SK-N-SH treated with all-trans-retinoic acid at 6 μM for 48 hours (cell line): ENCODE results near the gene PLCL2.

Source experiments
- ATAC-seq: fragments of 200-7000 bp; cut with Tn5 transposase; 3 replicates; pipeline ENCODE4 v1.9.1; 2020; ENCODE audit warnings: mild to moderate bottlenecking, moderate library complexity
- ARNTL ChIP-seq: fragments of 450-650 bp; formaldehyde crosslinking; IDR thresholded peaks from 2 replicates; pipeline ENCODE4 v1.5.0; 2020; ENCODE audit warnings: low read depth, mild to moderate bottlenecking, moderate library complexity, borderline replicate concordance
- BACH2 ChIP-seq: fragments of 250-450 bp; sonication (Bioruptor Pico); IDR thresholded peaks from 2 replicates; pipeline ENCODE4 v1.9.0; 2021; ENCODE audit warnings: mild to moderate bottlenecking, borderline replicate concordance
- CSDC2 ChIP-seq: fragments of 250-450 bp; sonication (Bioruptor Pico); IDR thresholded peaks from 2 replicates; pipeline ENCODE4 v1.5.0; 2020; ENCODE audit warnings: mild to moderate bottlenecking, moderate library complexity
- ESRRG ChIP-seq: fragments of 250-450 bp; sonication (Bioruptor Pico); IDR thresholded peaks from 2 replicates; pipeline ENCODE4 v1.6.1; 2021; ENCODE audit warnings: mild to moderate bottlenecking
- GLIS3 ChIP-seq: fragments of 250-450 bp; sonication (Bioruptor Pico); IDR thresholded peaks from 2 replicates; pipeline ENCODE4 v1.5.0; 2020; ENCODE audit warnings: mild to moderate bottlenecking, moderate library complexity
- ISL1 ChIP-seq: fragments of 250-450 bp; sonication (Bioruptor Pico); IDR thresholded peaks from 2 replicates; pipeline ENCODE4 v2.1.2; 2022; ENCODE audit warnings: mild to moderate bottlenecking, moderate library complexity
- OSR1 ChIP-seq: fragments of 250-450 bp; sonication (Bioruptor Pico); IDR thresholded peaks from 2 replicates; pipeline ENCODE4 v1.8.0; 2022; ENCODE audit warnings: moderate library complexity, mild to moderate bottlenecking, inconsistent platforms
- PPARA ChIP-seq: fragments of 250-450 bp; sonication (Bioruptor Pico); IDR thresholded peaks from 2 replicates; pipeline ENCODE4 v1.5.0; 2020; ENCODE audit warnings: mild to moderate bottlenecking, borderline replicate concordance
- RARB ChIP-seq: fragments of 250-450 bp; sonication (Bioruptor Pico); IDR thresholded peaks from 2 replicates; pipeline ENCODE4 v1.8.0; 2021; ENCODE audit warnings: mild to moderate bottlenecking, moderate library complexity
- SNAI2 ChIP-seq: fragments of 250-450 bp; sonication (Bioruptor Pico); IDR thresholded peaks from 2 replicates; pipeline ENCODE4 v1.5.0; 2020; ENCODE audit warnings: mild to moderate bottlenecking, moderate library complexity
- TCF4 ChIP-seq: fragments of 250-450 bp; sonication (Bioruptor Pico); IDR thresholded peaks from 2 replicates; pipeline ENCODE4 v1.8.0; 2021; ENCODE audit warnings: mild to moderate bottlenecking, moderate library complexity, borderline replicate concordance
- TOX ChIP-seq: fragments of 250-450 bp; sonication (Bioruptor Pico); IDR thresholded peaks from 2 replicates; pipeline ENCODE4 v1.8.0; 2021; ENCODE audit warnings: mild to moderate bottlenecking, moderate library complexity, borderline replicate concordance
- ZC3H10 ChIP-seq: fragments of 250-450 bp; sonication (Bioruptor Pico); IDR thresholded peaks from 2 replicates; pipeline ENCODE4 v1.5.1; 2021; ENCODE audit warnings: mild to moderate bottlenecking, moderate library complexity
- ZFP3 ChIP-seq: fragments of 250-450 bp; sonication (Bioruptor Pico); IDR thresholded peaks from 2 replicates; pipeline ENCODE4 v1.5.0; 2020; ENCODE audit warnings: mild to moderate bottlenecking, moderate library complexity
- ZFP30 ChIP-seq: fragments of 450-650 bp; formaldehyde crosslinking; IDR thresholded peaks from 2 replicates; pipeline ENCODE4 v1.5.0; 2022; ENCODE audit warnings: mild to moderate bottlenecking, moderate library complexity
- ZNF565 ChIP-seq: fragments of 450-650 bp; formaldehyde crosslinking; conservative IDR thresholded peaks from 2 replicates; pipeline ENCODE4 v1.5.0; 2020; ENCODE audit warnings: low read depth, mild to moderate bottlenecking, moderate library complexity
- ZNF70 ChIP-seq: fragments of 450-650 bp; formaldehyde crosslinking; IDR thresholded peaks from 2 replicates; pipeline ENCODE4 v1.5.0; 2020; ENCODE audit warnings: mild to moderate bottlenecking, moderate library complexity
- ZNF8 ChIP-seq: fragments of 450-650 bp; formaldehyde crosslinking; IDR thresholded peaks from 2 replicates; pipeline ENCODE4 v1.5.0; 2020; ENCODE audit warnings: mild to moderate bottlenecking, moderate library complexity
- TF ChIP-seq, protein P1 (sequence below): fragments of 250-450 bp; sonication (Bioruptor Pico); IDR thresholded peaks from 2 replicates; pipeline ENCODE4 v1.8.0; 2021; ENCODE audit warnings: low read depth, mild to moderate bottlenecking, moderate library complexity, borderline replicate concordance
- TF ChIP-seq, protein P2 (sequence below): fragments of 250-450 bp; sonication (Bioruptor Pico); IDR thresholded peaks from 2 replicates; pipeline ENCODE4 v1.8.0; 2020; ENCODE audit warnings: mild to moderate bottlenecking, moderate library complexity, borderline replicate concordance
- TF ChIP-seq, protein P3 (sequence below): fragments of 250-450 bp; sonication (Bioruptor Pico); IDR thresholded peaks from 2 replicates; pipeline ENCODE4 v1.5.1; 2020; ENCODE audit warnings: low read depth, mild to moderate bottlenecking, moderate library complexity
- TF ChIP-seq, protein P4 (sequence below): fragments of 250-450 bp; sonication (Bioruptor Pico); IDR thresholded peaks from 2 replicates; pipeline ENCODE4 v1.5.0; 2020; ENCODE audit warnings: mild to moderate bottlenecking, moderate library complexity
- TF ChIP-seq, protein P5 (sequence below): fragments of 250-450 bp; sonication (Bioruptor Pico); IDR thresholded peaks from 2 replicates; pipeline ENCODE4 v1.5.1; 2021; ENCODE audit warnings: mild to moderate bottlenecking, moderate library complexity

The PLCL2 gene

DNA sequence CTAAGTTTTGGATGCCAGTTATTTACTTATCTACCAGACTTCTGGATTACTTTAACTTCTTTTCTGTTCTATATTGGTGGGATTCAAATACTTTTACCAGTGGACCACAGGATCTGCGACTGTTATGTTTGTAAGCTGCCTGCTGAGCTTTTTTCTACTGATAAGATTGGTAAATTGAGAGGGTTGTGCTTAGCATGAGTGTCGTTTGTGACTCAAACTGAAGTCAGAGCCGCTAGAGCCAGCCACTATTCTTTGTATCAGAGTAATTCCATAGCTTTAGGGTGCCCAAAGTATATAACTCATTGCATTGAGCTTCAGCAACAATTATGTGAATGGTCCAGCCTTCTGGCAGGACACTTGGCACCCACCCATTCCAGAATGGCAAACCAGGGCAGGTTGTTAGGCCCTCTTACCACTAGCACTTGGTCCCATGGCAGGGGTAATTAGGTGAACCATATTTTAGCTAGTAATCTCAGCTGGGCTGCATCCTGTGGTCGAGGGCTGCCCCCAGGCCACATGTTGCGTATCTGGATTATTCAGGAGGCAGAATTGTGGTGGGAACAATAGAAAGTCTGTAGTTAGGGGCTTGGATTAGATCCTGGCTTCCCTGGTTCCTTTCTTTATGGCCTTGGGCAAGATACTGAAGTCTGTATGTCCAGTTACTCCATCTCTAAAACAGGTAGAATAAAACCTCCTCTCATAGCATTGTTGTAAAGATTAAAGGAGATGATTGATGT lies 6.0 kb downstream of the PLCL2 start:
- no peak for ATAC-seq
- TF ChIP-seq SNAI2 (CRISPR knock-in tag) (no peak), ZNF8 (CRISPR knock-in tag) (no peak), ESRRG (CRISPR knock-in tag) (no peak), TCF4 (CRISPR knock-in tag) (no peak), RARB (CRISPR knock-in tag) (no peak), ZC3H10 (CRISPR knock-in tag) (no peak), ZFP30 (CRISPR knock-in tag) (no peak), ARNTL (no peak), CSDC2 (no peak), TOX (no peak), GLIS3 (CRISPR knock-in tag) (no peak), BACH2 (CRISPR knock-in tag) (no peak), PPARA (CRISPR knock-in tag) (no peak), ZNF70 (CRISPR knock-in tag) (no peak), ZNF565 (no peak)
- TF ChIP-seq, protein P1, sequence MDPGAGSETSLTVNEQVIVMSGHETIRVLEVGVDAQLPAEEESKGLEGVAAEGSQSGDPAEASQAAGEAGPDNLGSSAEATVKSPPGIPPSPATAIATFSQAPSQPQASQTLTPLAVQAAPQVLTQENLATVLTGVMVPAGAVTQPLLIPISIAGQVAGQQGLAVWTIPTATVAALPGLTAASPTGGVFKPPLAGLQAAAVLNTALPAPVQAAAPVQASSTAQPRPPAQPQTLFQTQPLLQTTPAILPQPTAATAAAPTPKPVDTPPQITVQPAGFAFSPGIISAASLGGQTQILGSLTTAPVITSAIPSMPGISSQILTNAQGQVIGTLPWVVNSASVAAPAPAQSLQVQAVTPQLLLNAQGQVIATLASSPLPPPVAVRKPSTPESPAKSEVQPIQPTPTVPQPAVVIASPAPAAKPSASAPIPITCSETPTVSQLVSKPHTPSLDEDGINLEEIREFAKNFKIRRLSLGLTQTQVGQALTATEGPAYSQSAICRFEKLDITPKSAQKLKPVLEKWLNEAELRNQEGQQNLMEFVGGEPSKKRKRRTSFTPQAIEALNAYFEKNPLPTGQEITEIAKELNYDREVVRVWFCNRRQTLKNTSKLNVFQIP, result no peak
- TF ChIP-seq, protein P2, sequence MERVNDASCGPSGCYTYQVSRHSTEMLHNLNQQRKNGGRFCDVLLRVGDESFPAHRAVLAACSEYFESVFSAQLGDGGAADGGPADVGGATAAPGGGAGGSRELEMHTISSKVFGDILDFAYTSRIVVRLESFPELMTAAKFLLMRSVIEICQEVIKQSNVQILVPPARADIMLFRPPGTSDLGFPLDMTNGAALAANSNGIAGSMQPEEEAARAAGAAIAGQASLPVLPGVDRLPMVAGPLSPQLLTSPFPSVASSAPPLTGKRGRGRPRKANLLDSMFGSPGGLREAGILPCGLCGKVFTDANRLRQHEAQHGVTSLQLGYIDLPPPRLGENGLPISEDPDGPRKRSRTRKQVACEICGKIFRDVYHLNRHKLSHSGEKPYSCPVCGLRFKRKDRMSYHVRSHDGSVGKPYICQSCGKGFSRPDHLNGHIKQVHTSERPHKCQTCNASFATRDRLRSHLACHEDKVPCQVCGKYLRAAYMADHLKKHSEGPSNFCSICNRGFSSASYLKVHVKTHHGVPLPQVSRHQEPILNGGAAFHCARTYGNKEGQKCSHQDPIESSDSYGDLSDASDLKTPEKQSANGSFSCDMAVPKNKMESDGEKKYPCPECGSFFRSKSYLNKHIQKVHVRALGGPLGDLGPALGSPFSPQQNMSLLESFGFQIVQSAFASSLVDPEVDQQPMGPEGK, result no peak
- TF ChIP-seq, protein P3, sequence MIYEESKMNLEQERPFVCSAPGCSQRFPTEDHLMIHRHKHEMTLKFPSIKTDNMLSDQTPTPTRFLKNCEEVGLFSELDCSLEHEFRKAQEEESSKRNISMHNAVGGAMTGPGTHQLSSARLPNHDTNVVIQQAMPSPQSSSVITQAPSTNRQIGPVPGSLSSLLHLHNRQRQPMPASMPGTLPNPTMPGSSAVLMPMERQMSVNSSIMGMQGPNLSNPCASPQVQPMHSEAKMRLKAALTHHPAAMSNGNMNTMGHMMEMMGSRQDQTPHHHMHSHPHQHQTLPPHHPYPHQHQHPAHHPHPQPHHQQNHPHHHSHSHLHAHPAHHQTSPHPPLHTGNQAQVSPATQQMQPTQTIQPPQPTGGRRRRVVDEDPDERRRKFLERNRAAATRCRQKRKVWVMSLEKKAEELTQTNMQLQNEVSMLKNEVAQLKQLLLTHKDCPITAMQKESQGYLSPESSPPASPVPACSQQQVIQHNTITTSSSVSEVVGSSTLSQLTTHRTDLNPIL, result no peak
- TF ChIP-seq, protein P4, sequence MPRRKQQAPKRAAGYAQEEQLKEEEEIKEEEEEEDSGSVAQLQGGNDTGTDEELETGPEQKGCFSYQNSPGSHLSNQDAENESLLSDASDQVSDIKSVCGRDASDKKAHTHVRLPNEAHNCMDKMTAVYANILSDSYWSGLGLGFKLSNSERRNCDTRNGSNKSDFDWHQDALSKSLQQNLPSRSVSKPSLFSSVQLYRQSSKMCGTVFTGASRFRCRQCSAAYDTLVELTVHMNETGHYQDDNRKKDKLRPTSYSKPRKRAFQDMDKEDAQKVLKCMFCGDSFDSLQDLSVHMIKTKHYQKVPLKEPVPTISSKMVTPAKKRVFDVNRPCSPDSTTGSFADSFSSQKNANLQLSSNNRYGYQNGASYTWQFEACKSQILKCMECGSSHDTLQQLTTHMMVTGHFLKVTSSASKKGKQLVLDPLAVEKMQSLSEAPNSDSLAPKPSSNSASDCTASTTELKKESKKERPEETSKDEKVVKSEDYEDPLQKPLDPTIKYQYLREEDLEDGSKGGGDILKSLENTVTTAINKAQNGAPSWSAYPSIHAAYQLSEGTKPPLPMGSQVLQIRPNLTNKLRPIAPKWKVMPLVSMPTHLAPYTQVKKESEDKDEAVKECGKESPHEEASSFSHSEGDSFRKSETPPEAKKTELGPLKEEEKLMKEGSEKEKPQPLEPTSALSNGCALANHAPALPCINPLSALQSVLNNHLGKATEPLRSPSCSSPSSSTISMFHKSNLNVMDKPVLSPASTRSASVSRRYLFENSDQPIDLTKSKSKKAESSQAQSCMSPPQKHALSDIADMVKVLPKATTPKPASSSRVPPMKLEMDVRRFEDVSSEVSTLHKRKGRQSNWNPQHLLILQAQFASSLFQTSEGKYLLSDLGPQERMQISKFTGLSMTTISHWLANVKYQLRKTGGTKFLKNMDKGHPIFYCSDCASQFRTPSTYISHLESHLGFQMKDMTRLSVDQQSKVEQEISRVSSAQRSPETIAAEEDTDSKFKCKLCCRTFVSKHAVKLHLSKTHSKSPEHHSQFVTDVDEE (CRISPR knock-in tag), result no peak
- TF ChIP-seq, protein P5, sequence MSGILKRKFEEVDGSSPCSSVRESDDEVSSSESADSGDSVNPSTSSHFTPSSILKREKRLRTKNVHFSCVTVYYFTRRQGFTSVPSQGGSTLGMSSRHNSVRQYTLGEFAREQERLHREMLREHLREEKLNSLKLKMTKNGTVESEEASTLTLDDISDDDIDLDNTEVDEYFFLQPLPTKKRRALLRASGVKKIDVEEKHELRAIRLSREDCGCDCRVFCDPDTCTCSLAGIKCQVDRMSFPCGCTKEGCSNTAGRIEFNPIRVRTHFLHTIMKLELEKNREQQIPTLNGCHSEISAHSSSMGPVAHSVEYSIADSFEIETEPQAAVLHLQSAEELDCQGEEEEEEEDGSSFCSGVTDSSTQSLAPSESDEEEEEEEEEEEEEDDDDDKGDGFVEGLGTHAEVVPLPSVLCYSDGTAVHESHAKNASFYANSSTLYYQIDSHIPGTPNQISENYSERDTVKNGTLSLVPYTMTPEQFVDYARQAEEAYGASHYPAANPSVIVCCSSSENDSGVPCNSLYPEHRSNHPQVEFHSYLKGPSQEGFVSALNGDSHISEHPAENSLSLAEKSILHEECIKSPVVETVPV, result no peak
- TF ChIP-seq, all 23 proteins: peak for 0

DNA sequence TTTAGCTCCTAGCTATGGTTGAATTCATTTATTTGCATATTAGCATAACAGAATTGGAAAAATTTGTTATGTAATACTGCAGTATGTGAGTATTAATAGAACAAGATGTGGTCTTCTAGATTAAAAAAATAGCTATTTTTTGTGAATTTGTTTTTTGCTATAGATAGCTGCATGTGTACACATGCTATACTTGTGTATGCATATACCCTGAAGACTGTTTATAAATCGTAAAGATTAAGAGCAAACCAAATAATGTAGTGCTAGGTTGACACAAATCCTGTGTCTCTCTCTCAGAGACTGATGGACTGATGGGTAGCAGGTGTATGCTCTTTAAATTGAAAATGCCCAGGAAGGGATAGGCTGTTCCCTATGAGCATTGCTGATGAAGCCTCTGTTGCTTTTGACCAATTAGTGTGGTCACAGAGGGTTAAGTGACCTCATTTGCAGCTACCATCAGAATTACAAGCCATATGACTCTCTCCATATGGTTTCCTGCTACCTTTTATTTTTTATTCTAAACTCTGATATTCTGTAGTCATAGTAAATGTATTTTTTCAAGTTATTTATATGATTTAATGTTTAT lies 9.0 kb downstream of the PLCL2 start:
- ATAC-seq, result no peak
- TF ChIP-seq, protein P5, result no peak
- TF ChIP-seq ISL1 (CRISPR knock-in tag) (no peak), TCF4 (CRISPR knock-in tag) (no peak), ARNTL (no peak), ZC3H10 (CRISPR knock-in tag) (no peak), RARB (CRISPR knock-in tag) (no peak), ZFP30 (CRISPR knock-in tag) (no peak), ZNF70 (CRISPR knock-in tag) (no peak), BACH2 (CRISPR knock-in tag) (no peak), ZFP3 (CRISPR knock-in tag) (no peak), PPARA (CRISPR knock-in tag) (no peak), ZNF565 (no peak), ZNF8 (CRISPR knock-in tag) (no peak), OSR1 (no peak)
- TF ChIP-seq, protein P1, result no peak
- TF ChIP-seq, protein P3, result no peak
